Hepatocyte (in vitro differentiated cells): ENCODE measurements around the gene RAVER1. TPM values are rescaled to one million over a fixed set of nuclear protein-coding genes. Genes with fewer than 3 reads are reported as not detected.

Experiments
- DNase-seq: peaks from one replicate; pipeline ENCODE4 v3.0.0-alpha.2; 2016; ENCODE audit warnings: low spot score
- H2AFZ ChIP-seq: fragments of 200-600 bp; sonication (generic); 2 replicates; pipeline ENCODE4 v1.6.0; 2016; ENCODE audit warnings: antibody characterized with exemption, mild to moderate bottlenecking
- H3K27ac ChIP-seq: fragments of 200-600 bp; sonication (generic); 2 replicates; pipeline ENCODE4 v1.5.1; 2016; ENCODE audit warnings: mild to moderate bottlenecking
- H3K27me3 ChIP-seq: fragments of 200-600 bp; sonication (generic); 2 replicates; pipeline ENCODE4 v1.6.1; 2016
- H3K36me3 ChIP-seq: fragments of 200-600 bp; sonication (generic); replicated peaks from 2 replicates; pipeline ENCODE4 v1.5.1; 2016; ENCODE audit warnings: low read depth; ENCODE audit not compliant: insufficient read depth
- H3K4me1 ChIP-seq: fragments of 200-600 bp; sonication (generic); 2 replicates; pipeline ENCODE4 v1.5.1; 2016; ENCODE audit warnings: mild to moderate bottlenecking, moderate library complexity; ENCODE audit not compliant: insufficient read depth
- H3K4me2 ChIP-seq: fragments of 200-600 bp; sonication (generic); 2 replicates; pipeline ENCODE4 v1.6.0; 2016
- H3K4me3 ChIP-seq: fragments of 200-600 bp; sonication (generic); 2 replicates; pipeline ENCODE4 v1.5.1; 2016; ENCODE audit warnings: mild to moderate bottlenecking
- H3K79me2 ChIP-seq: fragments of 200-600 bp; sonication (generic); 2 replicates; pipeline ENCODE4 v1.6.0; 2017; ENCODE audit warnings: mild to moderate bottlenecking
- H3K9me2 ChIP-seq: fragments of 200-600 bp; sonication (generic); replicated peaks from 2 replicates; pipeline ENCODE4 v1.6.0; 2017; ENCODE audit warnings: mild to moderate bottlenecking; ENCODE audit not compliant: insufficient read depth
- H3K9me3 ChIP-seq: fragments of 200-600 bp; sonication (generic); 2 replicates; pipeline ENCODE4 v1.5.1; 2016; ENCODE audit warnings: low read depth, mild to moderate bottlenecking
- H4K20me1 ChIP-seq: fragments of 200-600 bp; sonication (generic); 2 replicates; pipeline ENCODE4 v1.6.0; 2016; ENCODE audit warnings: mild to moderate bottlenecking; ENCODE audit not compliant: insufficient read depth, poor library complexity, severe bottlenecking
- EZH2 ChIP-seq: fragments of 200-600 bp; sonication (generic); IDR thresholded peaks from 2 replicates; pipeline ENCODE4 v1.6.1; 2016; ENCODE audit warnings: antibody characterized with exemption, mild to moderate bottlenecking, borderline replicate concordance
- EZH2phosphoT487 ChIP-seq: fragments of 200-600 bp; sonication (generic); IDR thresholded peaks from one replicate; pipeline ENCODE4 v1.6.1; 2018; ENCODE audit warnings: antibody characterized with exemption, mild to moderate bottlenecking, low read depth, moderate library complexity; ENCODE audit not compliant: unreplicated experiment, severe bottlenecking
- WGBS: methylation state at CpG from one replicate; pipeline ENCODE4 v1.1.6; 2016; ENCODE audit warnings: low lambda C conversion rate; ENCODE audit errors: missing lambda C conversion rate; 5-methylcytosine and 5-hydroxymethylcytosine counted together
- polyA plus RNA-seq: library from polyadenylated mRNA; unstranded; fragments of >200 nt; fragmentation: Nextera tagmentation; extraction: Ambion mirVana; gene quantifications from 2 replicates; pipeline ENCODE4 v1.2.1, GENCODE V29; 2016
- total RNA-seq: library from RNA; depleted of rRNA; stranded (reverse); fragments of >200 nt; gene quantifications from 2 replicates; pipeline ENCODE4 v1.2.3, GENCODE V29; 2014
- TF ChIP-seq, protein P1 (sequence below): fragments of 200-600 bp; sonication (generic); IDR thresholded peaks from 2 replicates; pipeline ENCODE4 v1.5.1; 2016; ENCODE audit warnings: antibody characterized with exemption, mild to moderate bottlenecking; ENCODE audit not compliant: poor library complexity

RAVER1 gene
- total and polyA plus RNA-seq, 2 experiments from 2014 or later, result 16.4 to 42.0 TPM

DNA sequence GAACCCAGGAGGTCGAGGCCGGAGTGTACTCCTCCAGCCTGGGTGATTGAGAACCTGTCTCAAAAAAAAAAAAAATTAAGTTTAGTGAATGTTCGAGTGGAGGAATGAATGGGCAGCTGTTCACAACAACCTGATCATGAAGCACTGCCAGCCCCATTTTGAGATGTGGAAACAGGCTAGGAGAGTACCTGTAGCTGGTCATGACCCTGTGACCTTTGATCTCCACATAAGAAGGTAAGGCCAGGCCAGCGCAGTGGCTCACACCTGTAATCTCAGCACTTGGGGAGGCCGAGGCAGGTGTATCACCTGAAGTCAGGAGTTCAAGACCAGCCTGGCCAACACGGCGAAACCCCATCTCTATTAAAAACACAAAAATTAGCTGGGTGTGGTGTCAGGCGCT is 7.6 kb downstream of the RAVER1 start:
- Histone ChIP-seq H3K9me3 (no peaks in the 10 kb centered on the region), H4K20me1 (peaks cover 7% of the 10 kb centered on the region), H3K27me3 (no peaks in the 10 kb centered on the region), H3K79me2 (peaks cover 22% of the 10 kb centered on the region), H3K4me3 (no peak overlapping the region), H3K4me1 (no peaks in the 10 kb centered on the region), H3K4me2 (no peak overlapping the region), H3K27ac (no peak overlapping the region), H2AFZ (no peak overlapping the region), H3K36me3 (no peaks in the 10 kb centered on the region), H3K9me2 (no peaks in the 10 kb centered on the region)
- TF ChIP-seq EZH2phosphoT487 (no peak), EZH2 (no peak)
- TF ChIP-seq, protein P1, sequence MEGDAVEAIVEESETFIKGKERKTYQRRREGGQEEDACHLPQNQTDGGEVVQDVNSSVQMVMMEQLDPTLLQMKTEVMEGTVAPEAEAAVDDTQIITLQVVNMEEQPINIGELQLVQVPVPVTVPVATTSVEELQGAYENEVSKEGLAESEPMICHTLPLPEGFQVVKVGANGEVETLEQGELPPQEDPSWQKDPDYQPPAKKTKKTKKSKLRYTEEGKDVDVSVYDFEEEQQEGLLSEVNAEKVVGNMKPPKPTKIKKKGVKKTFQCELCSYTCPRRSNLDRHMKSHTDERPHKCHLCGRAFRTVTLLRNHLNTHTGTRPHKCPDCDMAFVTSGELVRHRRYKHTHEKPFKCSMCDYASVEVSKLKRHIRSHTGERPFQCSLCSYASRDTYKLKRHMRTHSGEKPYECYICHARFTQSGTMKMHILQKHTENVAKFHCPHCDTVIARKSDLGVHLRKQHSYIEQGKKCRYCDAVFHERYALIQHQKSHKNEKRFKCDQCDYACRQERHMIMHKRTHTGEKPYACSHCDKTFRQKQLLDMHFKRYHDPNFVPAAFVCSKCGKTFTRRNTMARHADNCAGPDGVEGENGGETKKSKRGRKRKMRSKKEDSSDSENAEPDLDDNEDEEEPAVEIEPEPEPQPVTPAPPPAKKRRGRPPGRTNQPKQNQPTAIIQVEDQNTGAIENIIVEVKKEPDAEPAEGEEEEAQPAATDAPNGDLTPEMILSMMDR, result no peak
- 94% methylated on average over 8 of the region's 8 CpGs for WGBS
- no peak for DNase-seq

DNA sequence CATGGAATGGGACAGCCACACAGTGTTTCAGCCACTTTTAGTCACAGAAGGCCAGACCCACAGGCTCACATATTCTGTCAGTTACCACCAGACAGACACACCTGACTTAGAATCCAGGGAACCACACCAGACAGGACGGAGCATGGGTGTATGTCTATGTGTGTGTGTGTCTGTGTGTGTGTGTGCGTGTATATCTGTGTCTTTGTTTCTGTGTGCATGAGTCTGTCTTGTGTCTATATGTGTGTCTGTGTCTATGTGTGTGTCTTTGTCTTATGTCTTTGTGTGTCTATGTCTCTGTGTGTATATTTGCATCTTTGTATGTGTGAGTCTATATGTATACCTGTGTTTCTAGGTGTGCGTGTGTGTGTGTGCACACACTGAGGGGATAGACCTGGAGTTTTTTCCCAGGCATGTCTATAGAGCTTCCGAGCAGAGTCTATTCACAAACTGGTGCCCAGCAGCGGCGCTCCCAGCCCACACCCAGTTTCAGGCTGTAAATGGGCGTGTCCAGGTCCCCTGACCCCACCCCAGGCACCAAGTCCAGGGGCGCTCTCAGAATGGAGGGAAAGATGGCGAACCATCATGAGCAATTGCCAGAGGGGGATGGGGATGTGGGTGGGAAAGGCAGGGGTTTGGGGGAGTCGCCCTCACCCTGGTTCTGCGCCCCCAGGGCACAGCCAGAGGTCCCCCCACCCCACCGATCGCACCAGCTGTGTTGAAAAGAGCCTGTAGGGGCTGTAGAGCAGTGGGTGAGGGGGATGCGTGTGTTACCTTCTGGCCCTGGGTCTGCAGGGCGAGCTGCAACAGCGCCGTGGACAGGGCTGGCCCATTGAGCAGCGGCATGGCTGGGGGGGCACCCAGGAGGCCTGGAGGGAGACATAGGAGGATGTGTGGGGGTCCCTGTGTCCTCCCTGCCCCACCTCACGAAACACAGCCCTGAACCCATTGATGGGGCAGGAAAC is 11.2 kb downstream of the RAVER1 start:
- H3K9me2 ChIP-seq, result no peaks in the 10 kb centered on the region
- TF ChIP-seq EZH2 (no peak), EZH2phosphoT487 (no peak)
- TF ChIP-seq, protein P1, result no peak
- H3K4me1 ChIP-seq, result no peaks in the 10 kb centered on the region
- DNase-seq, result no peak
- H3K27ac ChIP-seq, result no peak overlapping the region
- no peaks in the 10 kb centered on the region for H3K36me3 ChIP-seq
- H2AFZ ChIP-seq, result no peak overlapping the region
- H3K4me3 ChIP-seq, result no peak overlapping the region
- H3K4me2 ChIP-seq, result no peak overlapping the region
- H3K27me3 ChIP-seq, result no peaks in the 10 kb centered on the region
- H4K20me1 ChIP-seq, result no peaks in the 10 kb centered on the region
- no peaks in the 10 kb centered on the region for H3K9me3 ChIP-seq
- WGBS, result 94% methylated on average over 16 of the region's 19 CpGs
- no peaks in the 10 kb centered on the region for H3K79me2 ChIP-seq

- no peaks in the 10 kb centered on the region for H3K9me2 ChIP-seq
- no peaks in the 10 kb centered on the region for H4K20me1 ChIP-seq
- no peak overlapping the region for H3K4me3 ChIP-seq
- H3K4me2 ChIP-seq, result no peak overlapping the region
- H3K27ac ChIP-seq, result no peak overlapping the region
- no peaks in the 10 kb centered on the region for H3K9me3 ChIP-seq
- no peak overlapping the region for H2AFZ ChIP-seq
- H3K36me3 ChIP-seq, result no peaks in the 10 kb centered on the region
- over 99% methylated on average over 11 of the region's 11 CpGs for WGBS
- no peaks in the 10 kb centered on the region for H3K4me1 ChIP-seq
- H3K79me2 ChIP-seq, result no peaks in the 10 kb centered on the region
- no peak for DNase-seq
- TF ChIP-seq, protein P1, result no peak
- no peak for TF ChIP-seq EZH2
- TF ChIP-seq EZH2phosphoT487, result no peak
- no peaks in the 10 kb centered on the region for H3K27me3 ChIP-seq
Measured at GRCh38 chr19:10321417-10321797, 11.9 kb downstream of the RAVER1 start.
